Measurements from ENCODE around the gene DOCK4.

The DOCK4 gene

GRCh38 chr7:111990643-111991042 is 215.6 kb downstream of the DOCK4 start:
- DNase-seq, result no peak

DNA sequence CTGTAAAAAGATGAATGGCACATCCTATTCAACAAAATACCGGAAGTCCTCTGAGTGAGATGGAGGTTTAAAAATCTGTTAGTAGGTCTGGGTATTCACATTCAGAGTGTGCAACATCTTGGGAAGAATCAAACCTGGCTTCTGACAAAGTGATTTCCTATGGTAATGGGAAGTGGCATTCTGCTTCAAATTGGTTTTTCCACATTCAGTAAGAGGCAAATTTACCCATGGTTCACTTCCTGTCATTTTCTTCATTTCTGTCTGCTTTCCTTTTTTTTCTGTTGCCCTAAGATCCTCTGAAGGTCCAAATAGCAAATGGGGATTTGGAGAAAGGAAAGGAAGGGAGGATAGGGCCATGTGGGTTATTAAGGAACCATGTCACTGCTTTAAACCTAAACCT is 218.3 kb downstream of the DOCK4 start:
- DNase-seq, result no peak

DNA sequence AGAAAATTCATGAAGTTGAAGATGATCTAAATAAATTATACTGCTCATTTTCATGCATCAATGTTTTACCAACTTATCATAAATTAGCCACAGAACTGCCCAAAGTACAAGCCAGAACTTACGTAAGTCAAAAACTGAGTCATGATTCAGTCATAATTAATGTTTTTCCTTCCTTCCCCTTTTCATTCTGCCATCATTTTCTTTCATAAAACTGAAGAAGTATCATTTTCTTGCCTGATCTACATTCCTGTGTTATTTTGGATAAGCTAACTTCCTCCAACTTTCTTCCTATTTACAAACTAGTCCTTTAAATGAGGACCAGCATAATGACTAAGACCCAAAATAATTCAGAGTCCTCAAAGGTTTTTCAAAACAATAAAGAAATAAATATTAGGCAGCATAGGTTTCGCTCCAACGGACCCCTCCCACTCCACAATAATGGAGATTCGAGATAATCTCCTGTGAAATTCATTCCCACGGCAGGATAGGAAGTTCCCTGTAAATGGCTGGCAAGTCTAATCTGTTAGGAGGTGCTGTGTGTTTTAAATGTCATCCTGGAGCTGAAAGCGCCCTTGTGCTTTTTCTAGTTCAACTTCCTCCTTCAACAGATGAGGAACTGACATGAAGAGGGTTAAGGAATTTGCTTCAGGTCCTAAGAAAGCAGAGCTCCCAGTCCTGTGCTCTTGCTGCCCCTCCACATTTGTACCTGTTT is 218.9 kb downstream of the DOCK4 start:
- no peak for DNase-seq

DNA sequence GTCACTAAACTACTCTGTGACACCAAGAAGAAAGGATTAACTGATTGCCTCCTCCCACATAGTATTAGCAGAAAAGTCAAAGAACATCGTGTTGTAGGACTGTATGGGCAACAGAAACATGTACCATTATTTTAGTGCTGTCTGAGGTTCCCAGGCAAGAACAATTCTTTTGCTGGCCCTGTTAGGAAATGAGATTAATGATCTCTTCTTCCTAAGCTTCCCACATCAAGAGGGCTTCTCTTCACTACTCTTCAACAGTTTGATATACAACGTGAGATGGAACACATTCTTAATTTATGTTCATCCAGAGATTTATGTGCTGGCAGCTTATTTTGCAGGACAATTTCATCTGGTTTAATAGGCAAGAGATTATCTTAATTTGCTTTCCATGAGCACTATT is 219.6 kb downstream of the DOCK4 start:
- DNase-seq, result no peak

- no peak for DNase-seq
Observed at GRCh38 chr7:111985798-111986197, 220.4 kb downstream of the DOCK4 start.

DNA sequence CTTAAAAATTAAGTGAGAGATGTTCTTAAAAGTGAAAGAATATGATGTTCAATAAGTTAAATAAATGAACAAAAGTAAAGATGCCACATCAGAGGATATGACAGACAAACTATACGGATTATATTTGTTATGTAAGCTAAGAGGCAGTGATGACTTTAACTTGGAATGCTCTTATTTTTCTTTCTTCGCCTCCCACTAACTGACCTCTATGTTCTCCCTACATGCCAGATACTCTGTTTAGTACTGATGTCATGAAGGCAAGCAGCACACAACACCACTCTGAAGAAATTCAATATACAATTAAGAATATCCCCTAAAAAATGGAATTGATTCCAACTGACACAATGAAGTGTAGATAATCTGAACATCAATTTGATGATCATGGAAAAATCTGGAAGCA is 223.4 kb downstream of the DOCK4 start:
- no peak for DNase-seq

GRCh38 chr7:111982133-111982532 is 224.1 kb downstream of the DOCK4 start:
- DNase-seq, result no peak

DNA sequence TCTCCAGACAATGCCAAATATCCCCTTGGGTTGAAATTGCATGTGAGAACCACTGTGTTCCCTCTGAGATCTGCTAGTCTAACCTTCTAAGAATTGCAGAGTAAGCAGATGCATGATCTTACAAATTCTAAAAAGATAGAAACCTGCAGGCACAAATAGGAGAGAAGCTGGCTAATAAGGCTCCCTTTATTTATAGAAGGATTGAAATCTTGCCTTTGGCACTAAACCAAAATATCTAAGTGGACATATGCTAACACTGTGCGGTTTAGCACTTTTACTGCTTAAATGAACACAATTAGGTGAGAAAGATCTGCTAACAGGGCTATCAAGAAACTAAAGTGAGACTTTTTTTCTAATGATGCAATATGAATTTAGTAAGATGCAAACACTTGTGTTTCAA is 225.5 kb downstream of the DOCK4 start:
- DNase-seq, result no peak

- no peak for DNase-seq
Observed at GRCh38 chr7:111975346-111975745, 230.9 kb downstream of the DOCK4 start.

GRCh38 chr7:111960984-111961383 is 245.2 kb downstream of the DOCK4 start:
- no peak for DNase-seq

GRCh38 chr7:111958896-111959295 is 247.3 kb downstream of the DOCK4 start:
- DNase-seq, result no peak

- no peak for DNase-seq
Observed at GRCh38 chr7:111958431-111958830, 247.8 kb downstream of the DOCK4 start.

DNA sequence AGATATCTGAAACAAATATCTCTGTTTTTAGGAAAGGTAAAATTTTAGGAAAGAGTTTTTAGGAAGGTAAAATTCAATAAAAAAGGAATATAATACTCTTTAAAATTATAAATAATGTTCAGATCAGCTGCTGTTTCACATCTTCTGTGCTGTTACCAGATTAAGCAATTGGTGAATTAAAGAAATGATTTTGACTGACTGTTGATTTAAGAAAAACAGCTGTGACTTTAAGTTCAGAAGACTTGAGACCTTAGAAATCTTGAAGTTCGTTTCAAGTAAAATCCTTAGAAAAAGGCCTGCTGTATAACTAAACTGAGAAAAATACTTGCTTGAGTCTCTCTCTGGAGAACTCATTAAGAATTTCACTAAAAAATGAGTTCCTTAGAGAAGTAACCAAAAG is 250.6 kb downstream of the DOCK4 start:
- DNase-seq, result no peak

DNA sequence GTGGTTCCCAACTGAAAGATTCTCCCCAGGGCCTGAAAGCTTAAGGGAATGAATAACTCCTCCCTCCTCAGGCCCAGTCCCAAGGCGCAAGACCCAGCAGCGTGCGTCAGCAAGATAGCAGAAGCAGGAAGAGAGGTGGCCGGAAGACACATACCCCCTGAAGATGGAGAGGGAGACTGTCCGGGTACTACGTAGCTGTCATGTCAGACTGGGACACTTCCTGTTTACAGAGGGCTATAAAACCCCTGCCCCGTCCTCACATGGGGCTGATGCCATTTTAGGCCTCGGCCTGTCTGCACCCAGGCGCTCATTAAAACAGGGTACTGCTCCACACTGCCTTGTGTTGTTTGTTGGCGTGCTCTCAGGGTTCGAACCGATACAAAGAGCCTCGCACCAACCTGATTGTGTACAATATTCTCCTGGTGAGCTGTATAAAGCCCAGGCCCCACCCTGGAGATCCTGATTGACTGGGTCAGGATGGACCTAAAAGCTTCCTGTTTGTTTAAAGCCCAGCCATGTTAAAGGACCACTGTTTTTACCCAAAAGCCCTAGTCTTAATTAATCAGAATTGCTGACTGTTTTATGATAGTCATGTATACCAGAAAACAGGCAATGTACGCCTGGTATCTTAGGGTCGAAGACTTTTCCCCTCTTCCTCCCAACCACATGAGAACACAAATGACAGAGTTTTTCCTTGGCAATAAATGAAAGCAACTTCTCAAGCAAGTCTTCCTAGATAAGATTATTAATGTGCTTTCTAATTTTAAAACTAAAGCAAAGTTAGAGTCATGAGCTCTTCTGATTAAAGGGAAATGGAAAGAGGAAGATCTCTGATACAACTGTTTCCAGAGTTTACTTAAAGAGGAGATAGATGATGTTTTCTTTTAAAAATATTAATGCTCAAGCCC is 251.5 kb downstream of the DOCK4 start:
- DNase-seq, result no peak

- no peak for DNase-seq
Observed at GRCh38 chr7:111954056-111954455, 252.1 kb downstream of the DOCK4 start.

DNA sequence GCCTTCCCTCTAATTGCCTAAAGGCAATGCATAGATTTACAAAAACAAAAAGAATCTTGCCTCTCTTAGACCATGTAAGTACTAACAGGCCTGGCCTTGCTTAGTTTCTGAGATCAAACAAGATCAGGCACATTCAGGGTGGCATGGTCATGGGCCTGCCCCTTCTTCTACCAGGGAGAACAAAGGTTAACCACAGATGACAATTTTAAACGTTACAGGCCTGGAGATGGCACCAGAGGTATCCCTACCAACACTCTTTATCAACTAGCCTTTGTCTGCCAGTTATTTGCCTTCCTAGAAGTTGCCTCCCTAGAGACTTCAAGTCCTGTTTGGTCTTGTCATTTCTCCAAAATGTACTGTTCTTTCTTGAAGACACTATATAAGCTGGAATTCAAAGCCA is 252.6 kb downstream of the DOCK4 start:
- DNase-seq, result no peak

DNA sequence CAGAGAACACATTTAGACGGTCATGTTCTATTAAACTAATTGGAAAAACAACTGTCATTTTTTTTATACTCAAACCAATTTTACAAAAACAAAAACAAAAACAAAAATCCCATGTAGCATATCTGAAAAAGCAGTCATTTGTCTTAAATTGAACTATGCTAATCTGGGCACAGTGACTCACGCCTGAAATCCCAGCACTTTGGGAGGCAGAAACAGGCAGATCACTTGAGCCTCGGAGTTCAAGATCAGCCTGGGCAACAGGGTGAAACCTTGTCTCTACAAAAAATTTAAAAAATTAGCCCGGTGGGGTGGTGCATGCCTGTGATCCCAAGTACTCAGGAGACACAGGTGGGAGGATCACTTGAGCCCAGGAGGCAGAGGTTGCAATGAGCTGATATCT is 253.4 kb downstream of the DOCK4 start:
- no peak for DNase-seq

DNA sequence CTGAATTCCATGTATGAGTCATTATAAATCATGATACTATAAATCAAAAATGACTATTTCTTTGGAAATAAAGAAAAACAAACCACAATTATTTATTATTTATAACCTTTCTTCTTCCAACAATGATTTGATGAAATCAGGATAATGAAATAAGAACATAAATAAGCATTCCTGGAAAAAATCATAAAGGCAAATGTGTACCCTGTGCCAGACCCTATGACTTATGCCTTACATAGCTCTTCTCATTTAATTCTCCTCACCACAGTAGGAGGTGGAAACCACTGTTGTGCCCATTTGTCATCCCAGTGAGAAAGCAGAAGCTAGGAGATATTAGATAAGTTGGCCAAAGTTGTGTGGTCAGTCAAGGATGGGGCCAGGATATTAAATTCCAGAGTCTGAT is 255.1 kb downstream of the DOCK4 start:
- DNase-seq, result no peak

- no peak for DNase-seq
Observed at GRCh38 chr7:111942450-111943081, 263.6 kb downstream of the DOCK4 start.

- DNase-seq, result no peak
Observed at GRCh38 chr7:111937163-111937562, 269.0 kb downstream of the DOCK4 start.

- DNase-seq, result no peak
Observed at GRCh38 chr7:111933609-111934008, 272.6 kb downstream of the DOCK4 start.

DNA sequence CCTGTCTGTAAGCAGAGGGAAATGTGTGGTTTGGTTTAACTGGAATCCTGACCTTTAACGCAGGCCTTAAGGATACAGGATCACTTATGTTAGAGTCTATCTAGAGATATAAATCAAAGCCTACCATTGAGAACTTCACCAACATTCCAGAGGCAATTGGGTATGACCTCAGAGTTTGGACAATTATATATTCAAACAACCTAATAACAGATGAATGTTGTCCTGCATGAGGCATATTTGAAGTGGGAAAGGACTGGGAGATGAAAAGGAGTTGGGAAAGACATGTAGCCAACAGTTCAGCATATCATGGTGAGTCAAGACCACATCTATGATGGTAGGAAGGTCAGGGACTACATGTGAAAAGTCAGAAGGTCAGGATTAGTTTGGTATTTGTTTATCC is 274.2 kb downstream of the DOCK4 start:
- DNase-seq, result no peak

DNA sequence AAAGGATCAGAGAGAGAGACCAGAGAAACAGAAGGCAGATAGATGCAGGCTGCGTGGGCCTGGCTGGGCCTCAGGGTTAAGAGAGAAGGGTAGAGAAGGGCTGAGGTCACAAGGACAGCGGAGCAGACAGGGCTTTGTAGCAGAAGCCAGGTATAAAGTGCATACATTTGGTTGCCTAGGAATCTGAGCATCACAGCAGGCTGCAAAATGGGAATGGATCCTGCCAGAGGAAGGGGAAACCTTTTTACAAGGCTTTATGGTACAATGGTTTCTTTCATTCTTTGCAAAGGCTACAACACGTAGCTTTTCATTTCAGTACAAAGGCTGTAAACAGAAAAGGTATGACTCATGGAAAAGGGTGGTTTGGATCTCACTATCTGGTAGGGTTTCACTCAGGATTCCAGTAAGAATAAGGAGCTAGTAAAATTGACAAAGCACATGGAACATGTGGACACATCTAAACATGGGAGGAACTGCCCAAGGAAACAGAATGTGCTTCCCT is 275.1 kb downstream of the DOCK4 start:
- no peak for DNase-seq

DNA sequence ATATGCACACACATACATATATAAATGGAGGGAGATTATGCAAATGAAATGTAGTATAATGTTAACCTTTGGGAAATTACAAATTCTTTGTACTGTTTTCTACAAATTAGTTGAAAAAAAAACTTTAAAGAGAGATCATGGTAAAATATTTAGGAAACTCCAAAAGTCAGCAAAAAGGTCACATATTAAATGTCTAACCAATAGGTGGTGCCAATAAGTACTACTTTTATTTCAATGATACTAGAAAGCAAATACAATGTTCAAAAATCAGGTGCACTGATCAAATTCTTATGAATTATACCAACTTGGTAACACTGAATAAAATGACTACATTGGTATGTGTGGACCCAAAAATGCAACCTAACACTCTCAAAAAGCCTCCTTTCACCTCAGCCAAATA is 276.9 kb downstream of the DOCK4 start:
- DNase-seq, result no peak
